ENCODE data around the gene CLIC3. TPM values are rescaled to one million over a fixed set of nuclear protein-coding genes. Genes with fewer than 3 reads are reported as not detected.
A peak's percentile ranks its signal among the peaks of the same experiment; 100 is the strongest.

Gene CLIC3
- total and polyA plus RNA-seq, 2 experiments from 2014 or later: 0.87 TPM; not detected in 1

DNA sequence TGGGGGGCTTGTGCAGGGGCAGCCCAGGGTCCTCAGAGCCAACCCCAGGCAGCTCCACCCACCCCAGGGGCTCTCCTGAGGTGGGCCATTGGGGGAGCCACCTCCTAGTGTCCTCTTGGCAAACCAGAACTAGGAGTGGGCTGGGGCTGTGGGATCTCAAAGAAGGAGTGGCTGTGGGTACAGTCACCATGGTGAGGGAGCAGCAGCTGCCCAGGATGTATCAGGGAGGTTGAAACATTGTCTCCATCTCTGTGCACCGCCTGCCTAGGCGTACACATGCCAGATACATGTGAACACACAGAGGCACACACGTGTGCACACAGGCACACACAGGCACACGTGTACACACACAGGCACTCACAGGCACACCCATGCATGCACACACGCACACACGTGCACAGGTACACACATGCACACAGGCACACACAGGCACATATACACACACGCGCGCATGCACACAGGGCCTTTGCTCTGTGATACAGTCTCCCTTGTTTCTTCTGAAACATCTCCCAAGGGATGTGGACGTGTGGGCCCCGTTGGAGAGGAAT is 33.6 kb downstream of the CLIC3 start:
- Histone ChIP-seq H3K27ac (no peak overlapping the region), H3K36me3 (no peaks in the 10 kb centered on the region), H3K4me3 (no peak overlapping the region), H3K27me3 (no peaks in the 10 kb centered on the region), H3K9me3 (ENCODE audit: low read depth) (no peaks in the 10 kb centered on the region), H3K4me1 (ENCODE audit: low read depth) (peaks cover 4% of the 10 kb centered on the region)
- no peak for DNase-seq (ENCODE audit: low read depth in 1 of 2, low spot score in 1 of 2)
- TF ChIP-seq, protein P1, sequence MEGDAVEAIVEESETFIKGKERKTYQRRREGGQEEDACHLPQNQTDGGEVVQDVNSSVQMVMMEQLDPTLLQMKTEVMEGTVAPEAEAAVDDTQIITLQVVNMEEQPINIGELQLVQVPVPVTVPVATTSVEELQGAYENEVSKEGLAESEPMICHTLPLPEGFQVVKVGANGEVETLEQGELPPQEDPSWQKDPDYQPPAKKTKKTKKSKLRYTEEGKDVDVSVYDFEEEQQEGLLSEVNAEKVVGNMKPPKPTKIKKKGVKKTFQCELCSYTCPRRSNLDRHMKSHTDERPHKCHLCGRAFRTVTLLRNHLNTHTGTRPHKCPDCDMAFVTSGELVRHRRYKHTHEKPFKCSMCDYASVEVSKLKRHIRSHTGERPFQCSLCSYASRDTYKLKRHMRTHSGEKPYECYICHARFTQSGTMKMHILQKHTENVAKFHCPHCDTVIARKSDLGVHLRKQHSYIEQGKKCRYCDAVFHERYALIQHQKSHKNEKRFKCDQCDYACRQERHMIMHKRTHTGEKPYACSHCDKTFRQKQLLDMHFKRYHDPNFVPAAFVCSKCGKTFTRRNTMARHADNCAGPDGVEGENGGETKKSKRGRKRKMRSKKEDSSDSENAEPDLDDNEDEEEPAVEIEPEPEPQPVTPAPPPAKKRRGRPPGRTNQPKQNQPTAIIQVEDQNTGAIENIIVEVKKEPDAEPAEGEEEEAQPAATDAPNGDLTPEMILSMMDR (IDR thresholded peaks at IDR 0.05; ENCODE audit: low read depth, low read length): no peak

DNA sequence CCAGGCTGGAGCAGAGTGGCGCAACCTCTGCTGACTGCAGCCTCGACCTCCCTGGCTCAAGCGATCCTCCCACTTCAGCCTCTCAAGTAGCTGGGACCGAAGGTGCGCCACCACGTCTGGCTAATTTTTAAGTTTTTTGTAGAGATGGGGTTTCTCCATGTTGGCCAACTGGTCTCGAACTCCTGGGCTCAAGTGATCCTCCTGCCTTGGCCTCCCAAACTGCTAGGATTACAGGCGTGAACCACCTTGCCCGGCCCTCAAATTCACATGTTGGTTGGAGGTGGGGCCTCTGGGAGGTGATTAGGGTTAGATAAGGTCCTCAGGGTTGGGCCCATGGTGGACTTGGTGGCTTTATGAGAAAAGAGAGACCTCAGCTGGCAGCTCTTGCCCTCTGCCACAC is 34.2 kb downstream of the CLIC3 start:
- no peaks in the 10 kb centered on the region for H3K9me3 ChIP-seq (ENCODE audit: low read depth)
- H3K36me3 ChIP-seq: no peaks in the 10 kb centered on the region
- TF ChIP-seq, protein P1 (IDR thresholded peaks at IDR 0.05; ENCODE audit: low read depth, low read length): no peak
- DNase-seq (ENCODE audit: low read depth in 1 of 2, low spot score in 1 of 2): no peak
- H3K27ac ChIP-seq: no peak overlapping the region
- no peak overlapping the region for H3K4me3 ChIP-seq
- H3K27me3 ChIP-seq: no peaks in the 10 kb centered on the region
- H3K4me1 ChIP-seq (ENCODE audit: low read depth): peaks cover 4% of the 10 kb centered on the region

GRCh38 chr9:136961279-136962065 is 34.9 kb downstream of the CLIC3 start:
- Histone ChIP-seq H3K9me3 (ENCODE audit: low read depth) (no peaks in the 10 kb centered on the region), H3K27ac (no peak overlapping the region), H3K36me3 (no peaks in the 10 kb centered on the region), H3K27me3 (no peaks in the 10 kb centered on the region), H3K4me1 (ENCODE audit: low read depth) (peaks cover 4% of the 10 kb centered on the region), H3K4me3 (no peak overlapping the region)
- TF ChIP-seq, protein P1 (IDR thresholded peaks at IDR 0.05; ENCODE audit: low read depth, low read length): no peak
- peak in 1 of 2 donors; percentile 26 for DNase-seq (ENCODE audit: low read depth in 1 of 2, low spot score in 1 of 2)

DNA sequence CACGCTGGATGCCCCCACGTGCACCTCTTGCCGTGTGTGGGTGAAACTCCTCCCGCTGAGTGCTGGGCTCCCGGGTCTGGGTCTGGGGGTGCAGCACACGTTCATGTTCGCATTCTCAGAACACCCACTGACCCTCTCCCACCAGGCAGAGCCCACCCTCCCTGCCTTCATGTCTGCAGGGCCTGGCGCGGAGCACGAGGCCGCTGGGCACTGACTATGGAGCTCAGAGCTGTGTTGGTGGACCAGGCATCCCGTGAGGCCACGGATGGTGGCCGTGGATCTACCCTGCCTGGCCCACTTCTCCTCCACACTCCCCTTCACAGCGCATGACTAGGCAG is 35.5 kb downstream of the CLIC3 start:
- Histone ChIP-seq H3K4me1 (ENCODE audit: low read depth) (no peaks in the 10 kb centered on the region), H3K27ac (no peak overlapping the region), H3K9me3 (ENCODE audit: low read depth) (no peaks in the 10 kb centered on the region), H3K27me3 (no peaks in the 10 kb centered on the region), H3K36me3 (no peaks in the 10 kb centered on the region), H3K4me3 (no peak overlapping the region)
- DNase-seq (ENCODE audit: low read depth in 1 of 2, low spot score in 1 of 2): no peak
- TF ChIP-seq, protein P1 (IDR thresholded peaks at IDR 0.05; ENCODE audit: low read depth, low read length): no peak

DNA sequence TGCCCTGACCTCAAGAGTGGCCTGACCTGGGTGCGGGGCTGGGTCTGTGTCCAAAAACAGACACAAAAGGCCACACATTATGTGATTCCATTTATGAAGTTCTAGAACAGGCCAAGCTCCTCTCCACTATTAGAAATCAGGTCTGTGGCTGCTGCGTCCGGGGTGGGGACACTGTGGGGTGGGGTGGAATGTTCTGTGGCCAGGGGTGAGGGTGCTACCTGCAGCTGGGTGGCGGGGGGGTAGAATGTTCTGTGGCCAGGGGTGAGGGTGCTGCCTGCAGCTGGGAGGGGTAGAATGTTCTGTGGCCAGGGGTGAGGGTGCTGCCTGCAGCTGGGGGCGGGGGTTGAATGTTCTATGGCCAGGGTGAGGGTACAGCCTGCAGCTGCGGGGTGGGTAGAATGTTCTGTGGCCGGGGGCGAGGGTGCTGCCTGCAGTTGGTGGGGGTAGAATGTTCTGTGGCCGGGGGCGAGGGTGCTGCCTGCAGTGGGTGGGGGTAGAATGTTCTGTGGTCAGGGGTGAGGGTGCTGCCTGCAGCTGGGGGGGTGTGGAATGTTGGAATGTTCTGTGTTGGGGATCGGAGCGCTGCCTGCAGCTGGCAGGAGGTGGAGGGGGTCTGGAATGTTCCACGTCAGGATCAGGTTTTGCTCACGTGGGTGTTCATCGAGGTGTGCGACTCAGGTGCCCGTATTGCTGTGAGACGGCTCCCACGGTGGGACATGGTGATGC is 36.0 kb downstream of the CLIC3 start:
- Histone ChIP-seq H3K36me3 (no peaks in the 10 kb centered on the region), H3K9me3 (ENCODE audit: low read depth) (no peaks in the 10 kb centered on the region), H3K4me3 (no peak overlapping the region), H3K27me3 (no peaks in the 10 kb centered on the region), H3K27ac (no peak overlapping the region), H3K4me1 (ENCODE audit: low read depth) (no peaks in the 10 kb centered on the region)
- DNase-seq (ENCODE audit: low read depth in 1 of 2, low spot score in 1 of 2): no peak
- TF ChIP-seq, protein P1 (IDR thresholded peaks at IDR 0.05; ENCODE audit: low read depth, low read length): no peak

Data from cardiac muscle cell (in vitro differentiated cells and primary cell).